H1 (cell line): ENCODE results near the gene KRTAP3-2. TPM values are rescaled to one million over a fixed set of nuclear protein-coding genes. Genes with fewer than 3 reads are reported as not detected.

Source experiments
- CTCF ChIA-PET: fragments of 300-600 bp; sonication (Branson Sonifier 250); formaldehyde crosslinking; loops from one replicate; lab custom pipeline; 2021; ENCODE audit not compliant: partially characterized antibody; lab: Charles Lee
- POLR2A ChIA-PET: fragments of 300-600 bp; sonication (Branson Sonifier 250); formaldehyde crosslinking; loops from one replicate; lab custom pipeline; 2021; ENCODE audit warnings: inconsistent platforms; ENCODE audit not compliant: partially characterized antibody; lab: Charles Lee
- DNase-seq, 2 experiments: peaks; one replicate each; pipeline versions ENCODE4 v3.0.0 to v3.0.0-alpha.2; 2010 to 2022; ENCODE audit warnings: low spot score in 2 of 2, low read depth in 1 of 2, mixed read lengths in 1 of 2
- FAIRE-seq: peaks from 2 replicates; lab custom pipeline; 2011; peaks lifted over from hg19 to GRCh38; lab: Jason Lieb, UNC
- H2AFZ ChIP-seq: 2 replicates; pipeline ENCODE4 v1.8.1; 2012; ENCODE audit warnings: low read length, inconsistent platforms
- H2AK5ac ChIP-seq: 2 replicates; pipeline ENCODE4 v1.6.1; 2013; ENCODE audit warnings: low read depth, low read length
- H2BK120ac ChIP-seq: replicated peaks from 2 replicates; pipeline ENCODE3; 2013; ENCODE audit warnings: low read depth, low read length, inconsistent platforms
- H2BK12ac ChIP-seq: 2 replicates; pipeline ENCODE4 v1.6.1; 2013; ENCODE audit warnings: low read depth, low read length
- H2BK15ac ChIP-seq: 2 replicates; pipeline ENCODE4 v1.6.1; 2013; ENCODE audit warnings: low read length
- H2BK20ac ChIP-seq: 2 replicates; pipeline ENCODE4 v1.6.1; 2013; ENCODE audit warnings: low read length
- H2BK5ac ChIP-seq: 2 replicates; pipeline ENCODE4 v1.6.1; 2013; ENCODE audit warnings: low read depth, low read length
- H3K14ac ChIP-seq: 2 replicates; pipeline ENCODE4 v1.6.1; 2013; ENCODE audit warnings: inconsistent platforms; ENCODE audit not compliant: insufficient read length
- H3K18ac ChIP-seq: 2 replicates; pipeline ENCODE4 v1.6.1; 2013; ENCODE audit warnings: low read length; ENCODE audit errors: extremely low read depth
- H3K23ac ChIP-seq: 2 replicates; pipeline ENCODE4 v1.6.1; 2013; ENCODE audit warnings: inconsistent platforms; ENCODE audit not compliant: insufficient read length
- H3K23me2 ChIP-seq: 2 replicates; pipeline ENCODE4 v1.6.1; 2013; ENCODE audit warnings: low read depth, low read length
- H3K27ac ChIP-seq: 2 replicates; pipeline ENCODE4 v1.6.1; 2011; ENCODE audit warnings: low read depth, low read length, inconsistent platforms
- H3K27me3 ChIP-seq, 4 experiments: replicated peaks in 1 of 4; 1 replicate in 1 of 4; 2 replicates in 3 of 4; pipeline versions ENCODE4 v1.6.1 to v1.8.1; 2011 to 2013; ENCODE audit warnings: low read length in 3 of 4, mild to moderate bottlenecking in 3 of 4, inconsistent platforms in 2 of 4, mixed read lengths in 2 of 4, moderate library complexity in 1 of 4; ENCODE audit not compliant: control insufficient read depth in 3 of 4, insufficient read depth in 3 of 4; ENCODE audit errors: extremely low read depth in 1 of 4
- H3K36me3 ChIP-seq, 4 experiments: 2 replicates each; pipeline versions ENCODE4 v1.6.1 to v1.8.1; 2011 to 2013; ENCODE audit warnings: mild to moderate bottlenecking in 4 of 4, low read length in 3 of 4, moderate library complexity in 2 of 4, control low read depth in 1 of 4, inconsistent platforms in 1 of 4; ENCODE audit not compliant: insufficient read depth in 4 of 4, control insufficient read depth in 2 of 4
- H3K4ac ChIP-seq: replicated peaks from 2 replicates; pipeline ENCODE3; 2013; ENCODE audit warnings: low read length, low read depth, mixed read lengths, inconsistent platforms; ENCODE audit not compliant: insufficient read length
- H3K4me1 ChIP-seq, 4 experiments: replicated peaks in 1 of 4; 1 replicate in 1 of 4; 2 replicates in 3 of 4; pipeline versions ENCODE4 v1.6.1 to v1.8.1; 2011 to 2013; ENCODE audit warnings: low read length in 3 of 4, inconsistent platforms in 2 of 4, mixed read lengths in 1 of 4; ENCODE audit not compliant: insufficient read depth in 4 of 4, control insufficient read depth in 3 of 4
- H3K4me2 ChIP-seq, 2 experiments: 2 replicates each; pipeline versions ENCODE4 v1.6.1 to v1.8.1; 2011 to 2013; ENCODE audit warnings: low read depth in 2 of 2, low read length in 2 of 2, control low read depth in 1 of 2, inconsistent platforms in 1 of 2, mild to moderate bottlenecking in 1 of 2; ENCODE audit not compliant: insufficient read depth in 1 of 2
- H3K4me3 ChIP-seq, 4 experiments: fragments of 200-600, 300-600 bp in 1 of 4; sonication (generic), shearing (Covaris generic), sonication (Bioruptor Twin) in 1 of 4; 2 replicates each; pipeline versions ENCODE4 v1.5.1 to v1.8.1; 2011 to 2016; ENCODE audit warnings: low read length in 4 of 4, low read depth in 3 of 4, control low read depth in 2 of 4, inconsistent platforms in 2 of 4, mild to moderate bottlenecking in 2 of 4, mixed read lengths in 1 of 4, moderate library complexity in 1 of 4; ENCODE audit not compliant: insufficient read depth in 2 of 4; ENCODE audit errors: extremely low read depth in 1 of 4
- H3K56ac ChIP-seq: replicated peaks from 2 replicates; pipeline ENCODE3; 2013; ENCODE audit warnings: low read depth, mild to moderate bottlenecking, mixed read lengths, low read length, inconsistent platforms; ENCODE audit not compliant: insufficient read length
- H3K79me1 ChIP-seq: 2 replicates; pipeline ENCODE4 v1.6.1; 2013; ENCODE audit warnings: low read depth, low read length, control low read depth
- H3K79me2 ChIP-seq, 2 experiments: 2 replicates each; pipeline versions ENCODE4 v1.6.1 to v1.8.1; 2012 to 2013; ENCODE audit warnings: low read length in 2 of 2, mild to moderate bottlenecking in 2 of 2, inconsistent platforms in 1 of 2; ENCODE audit not compliant: insufficient read depth in 2 of 2, control insufficient read depth in 1 of 2
- H3K9ac ChIP-seq, 4 experiments: replicated peaks in 1 of 4; 1 replicate in 1 of 4; 2 replicates in 3 of 4; pipeline versions ENCODE4 v1.6.1 to v1.8.1; 2011 to 2013; ENCODE audit warnings: low read depth in 3 of 4, low read length in 3 of 4, control low read depth in 2 of 4, mild to moderate bottlenecking in 2 of 4, moderate library complexity in 2 of 4, inconsistent platforms in 1 of 4; ENCODE audit errors: extremely low read depth in 1 of 4
- H3K9me3 ChIP-seq, 2 experiments: 2 replicates each; pipeline versions ENCODE4 v1.6.1 to v1.8.1; 2012 to 2013; ENCODE audit warnings: mild to moderate bottlenecking in 2 of 2, moderate library complexity in 2 of 2, control low read depth in 1 of 2, inconsistent platforms in 1 of 2, low read depth in 1 of 2, low read length in 1 of 2, mixed read lengths in 1 of 2; ENCODE audit not compliant: insufficient read depth in 2 of 2
- H4K20me1 ChIP-seq, 2 experiments: replicated peaks in 1 of 2; 2 replicates each; pipeline versions ENCODE3 to v1.8.1; 2011 to 2013; ENCODE audit warnings: inconsistent platforms in 2 of 2, low read length in 2 of 2, mild to moderate bottlenecking in 1 of 2; ENCODE audit not compliant: insufficient read depth in 2 of 2, control insufficient read depth in 1 of 2
- H4K5ac ChIP-seq: 2 replicates; pipeline ENCODE4 v1.6.1; 2013; ENCODE audit warnings: low read length, low read depth, mixed read lengths, inconsistent platforms; ENCODE audit not compliant: insufficient read length
- H4K8ac ChIP-seq: 2 replicates; pipeline ENCODE4 v1.8.0; 2013; ENCODE audit warnings: mild to moderate bottlenecking, moderate library complexity, low read length, inconsistent platforms; ENCODE audit not compliant: insufficient read depth; ENCODE audit errors: extremely low read depth
- H4K91ac ChIP-seq: replicated peaks from 2 replicates; pipeline ENCODE3; 2013; ENCODE audit warnings: low read length, mixed read lengths, inconsistent platforms; ENCODE audit not compliant: insufficient read length
- CTBP2 ChIP-seq: IDR thresholded peaks from 2 replicates; pipeline ENCODE4 v1.7.0; 2011; ENCODE audit warnings: borderline replicate concordance, mild to moderate bottlenecking, moderate library complexity, mixed read lengths, low read length; ENCODE audit not compliant: insufficient read depth, insufficient read length
- E2F6 ChIP-seq: IDR thresholded peaks from 2 replicates; pipeline ENCODE4 v1.6.1; 2012; ENCODE audit warnings: inconsistent platforms
- HDAC6 ChIP-seq: IDR thresholded peaks from one replicate; pipeline ENCODE4 v1.7.1; 2012; ENCODE audit warnings: low read depth, mild to moderate bottlenecking, inconsistent platforms, low read length, moderate library complexity
- JUN ChIP-seq: IDR thresholded peaks from 2 replicates; pipeline ENCODE4 v1.6.1; 2011; ENCODE audit warnings: low read depth, mild to moderate bottlenecking, improper control_type of control experiment, low read length
- JUND ChIP-seq: IDR thresholded peaks from 2 replicates; pipeline ENCODE4 v1.6.1; 2011; ENCODE audit warnings: mild to moderate bottlenecking, improper control_type of control experiment, low read length
- MAFK ChIP-seq: IDR thresholded peaks from 2 replicates; pipeline ENCODE4 v1.6.1; 2012; ENCODE audit warnings: low read depth, mild to moderate bottlenecking, improper control_type of control experiment, low read length
- RBBP5 ChIP-seq: IDR thresholded peaks from 2 replicates; pipeline ENCODE4 v1.7.1; 2012; ENCODE audit warnings: low read depth, mild to moderate bottlenecking, inconsistent platforms, low read length, moderate library complexity, borderline replicate concordance
- SIRT6 ChIP-seq: IDR thresholded peaks from one replicate; pipeline ENCODE4 v1.7.1; 2012; ENCODE audit warnings: low read length, inconsistent platforms
- TBP ChIP-seq: IDR thresholded peaks from 2 replicates; pipeline ENCODE4 v1.6.1; 2011; ENCODE audit warnings: low read depth, low read length, improper control_type of control experiment
- WGBS, 2 experiments: shearing (Covaris generic) in 1 of 2; methylation state at CpG; one replicate each; pipeline versions ENCODE4 v1.1.6 to v1.1.7; 2013 to 2015; ENCODE audit warnings: low lambda C conversion rate in 2 of 2, mixed read lengths in 2 of 2, inconsistent platforms in 1 of 2, low coverage in 1 of 2, missing lambda C conversion rate in 1 of 2; ENCODE audit not compliant: insufficient replicate concordance in 2 of 2, insufficient coverage in 1 of 2, insufficient read length in 1 of 2; ENCODE audit errors: extremely low coverage in 1 of 2, missing lambda C conversion rate in 1 of 2; 5-methylcytosine and 5-hydroxymethylcytosine counted together
- polyA plus RNA-seq, 7 experiments: library from polyadenylated mRNA; depleted of rRNA in 3 of 7; stranded (reverse) in 5 of 7; unstranded in 2 of 7; fragments of >200 nt in 5 of 7; fragments of 200-250 nt in 2 of 7; gene quantifications; 1 replicate in 5 of 7; 2 replicates in 1 of 7; 4 replicates in 1 of 7; pipeline versions ENCODE4 v1.2.1 to v1.2.3, GENCODE V29; 2011 to 2013; ENCODE audit warnings: missing spikeins in 2 of 7, mixed read lengths in 2 of 7
- total RNA-seq: library from RNA; stranded (reverse); fragmentation: NEBNext Ultra II Directional; extraction: Animal tissue kit (Norgen Biotek cat#: 25700); gene quantifications from 2 replicates; pipeline ENCODE4 v1.2.1, GENCODE V29; 2021
- TF ChIP-seq, protein P1 (sequence below): IDR thresholded peaks from 2 replicates; pipeline ENCODE4 v1.6.1; 2012; ENCODE audit warnings: inconsistent platforms

KRTAP3-2 gene
- total and polyA plus RNA-seq, 2 of the 8 experiments (the other 6 are each of a cell fraction or from before 2014, with no cell fraction given), result not detected

DNA sequence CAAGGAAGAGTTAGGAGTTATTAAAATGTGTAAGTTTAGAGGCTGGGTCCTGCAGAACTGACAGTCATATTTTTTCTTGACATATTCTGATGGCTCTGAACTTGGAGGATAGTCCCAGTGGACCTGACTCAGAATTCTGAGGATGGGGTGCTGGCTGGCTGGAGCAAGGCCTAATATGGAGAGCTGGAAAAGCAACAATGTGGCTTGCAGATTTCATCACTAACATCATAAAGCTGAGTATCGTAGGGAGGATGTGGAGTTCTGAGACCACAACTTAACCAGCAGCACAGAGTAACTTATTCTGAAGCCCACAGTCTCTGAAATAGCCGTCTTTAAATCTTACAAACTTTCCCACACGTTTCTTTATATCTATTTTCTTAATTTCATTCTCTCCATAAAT, 25.0 kb upstream of the KRTAP3-2 start:
- Histone ChIP-seq H3K23me2 (no peaks in the 10 kb centered on the region), H3K4me1 (no peaks in the 10 kb centered on the region; a peak in 1 of 7 replicates), H3K14ac (no peak overlapping the region), H2BK12ac (no peak overlapping the region), H3K79me1 (no peaks in the 10 kb centered on the region), H2AK5ac (no peak overlapping the region), H3K23ac (no peak overlapping the region), H2BK120ac (no peak overlapping the region), H2BK15ac (no peak overlapping the region), H2BK5ac (no peak overlapping the region), H3K4ac (no peak overlapping the region), H3K79me2 (no peaks in the 10 kb centered on the region), H2AFZ (no peak overlapping the region), H4K20me1 (no peaks in the 10 kb centered on the region), H3K27me3 (no peaks in the 10 kb centered on the region), H3K4me2 (no peak overlapping the region), H3K36me3 (no peaks in the 10 kb centered on the region), H2BK20ac (no peak overlapping the region), H3K9me3 (no peaks in the 10 kb centered on the region), H4K8ac (no peak overlapping the region), H3K4me3 (no peak overlapping the region), H3K27ac (no peak overlapping the region), H3K9ac (no peak overlapping the region), H4K91ac (no peak overlapping the region), H4K5ac (no peak overlapping the region), H3K18ac (no peak overlapping the region), H3K56ac (no peak overlapping the region)
- ChIA-PET CTCF (interaction anchor here (1.1 to 1.2 kb wide), 2 partner anchors 8 to 93 kb away, joined by 3 read pairs; no protein-coding TSS in a partner anchor), POLR2A (interaction anchor here (0.6 kb wide), 1 partner anchor 30 kb away, joined by 3 read pairs; no protein-coding TSS in a partner anchor)
- 91 to 100% methylated on average over 2 to 3 of the region's 3 CpGs for WGBS, 2 experiments
- no peak for FAIRE-seq
- no peak for DNase-seq
- TF ChIP-seq RBBP5 (no peak), TBP (no peak), HDAC6 (no peak), E2F6 (no peak), JUND (no peak), CTBP2 (no peak), JUN (no peak), SIRT6 (no peak), MAFK (no peak)
- TF ChIP-seq, protein P1, sequence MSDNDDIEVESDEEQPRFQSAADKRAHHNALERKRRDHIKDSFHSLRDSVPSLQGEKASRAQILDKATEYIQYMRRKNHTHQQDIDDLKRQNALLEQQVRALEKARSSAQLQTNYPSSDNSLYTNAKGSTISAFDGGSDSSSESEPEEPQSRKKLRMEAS, result no peak
- TF ChIP-seq, all 59 proteins: peak for 0
